Measurements from ENCODE around the gene SMIM45.

SMIM45 gene

DNA sequence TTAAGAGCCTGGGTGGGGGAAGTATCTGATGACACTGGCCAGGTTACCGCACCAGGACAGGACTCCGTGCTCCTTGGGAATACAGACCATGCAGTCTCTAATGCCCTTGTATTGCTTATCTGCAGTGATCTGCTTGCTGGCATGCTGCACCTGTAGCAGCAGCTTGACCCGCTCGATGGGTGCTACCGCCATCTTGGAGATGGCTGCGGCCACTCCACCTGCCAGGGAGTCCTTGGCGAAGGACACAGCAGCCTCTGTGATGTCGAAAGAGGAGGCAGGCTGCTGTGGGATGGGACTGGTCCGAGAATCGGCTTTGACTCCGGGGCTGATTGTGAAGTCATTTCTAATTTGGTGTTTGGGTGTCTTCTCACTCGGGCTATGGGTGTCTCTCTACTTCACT lies 49.8 kb downstream of the SMIM45 start:
- no peak for DNase-seq (ENCODE audit: low read depth)

DNA sequence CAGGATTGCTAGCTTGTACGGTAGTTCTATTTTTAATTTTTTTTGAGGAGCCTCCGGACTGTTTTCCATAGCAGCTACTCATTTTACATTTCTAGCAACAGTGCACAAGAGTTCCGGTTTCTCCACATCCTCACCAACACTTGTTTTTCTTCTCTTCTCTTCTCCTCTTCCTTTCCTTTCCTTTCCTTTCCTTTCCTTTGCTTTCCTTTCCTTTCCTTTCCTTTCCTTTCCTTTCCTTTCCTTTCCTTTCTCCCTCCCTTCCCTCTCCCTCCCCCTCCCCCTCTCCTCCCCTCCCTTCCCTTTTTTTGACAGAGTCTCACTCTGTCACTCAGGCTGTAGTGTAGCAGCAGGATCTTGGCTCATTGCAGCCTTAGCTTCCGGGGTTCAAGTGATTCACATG lies 56.0 kb downstream of the SMIM45 start:
- no peak for DNase-seq (ENCODE audit: low read depth)

Data from stimulated activated CD8-positive, alpha-beta memory T cell treated with anti-CD3 and anti-CD28 coated beads, Interleukin-4, amount 100 ng/mL, for 24 hours (primary cell).